ENCODE measurements around the gene PCDHGA1.

Gene PCDHGA1

DNA sequence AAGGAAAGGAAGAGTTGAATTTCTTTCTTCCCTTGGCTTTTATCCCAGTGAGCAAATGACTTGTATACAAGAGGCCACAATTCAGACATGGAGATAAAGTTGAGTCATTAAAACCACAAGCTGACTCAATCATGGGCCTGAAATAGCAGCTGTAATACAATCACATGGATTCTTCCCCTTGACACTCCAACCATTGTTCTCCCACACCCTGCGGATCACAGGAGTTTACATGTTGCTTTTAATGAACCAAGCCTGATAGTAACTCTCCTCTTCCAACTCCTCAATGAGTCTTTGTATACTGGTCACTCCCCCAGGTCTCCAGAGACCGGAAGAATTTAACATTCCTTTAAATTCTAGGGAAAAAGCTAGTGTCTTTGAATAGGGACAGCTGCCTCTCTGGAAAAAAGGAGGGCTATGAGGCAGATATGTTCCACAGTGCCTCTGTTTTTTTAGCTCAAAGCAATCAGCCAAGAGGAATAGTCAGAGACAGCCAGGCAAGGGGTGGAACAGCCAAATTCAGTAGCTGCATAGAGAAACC, 191.0 kb downstream of the PCDHGA1 start:
- peaks cover 39% of the 10 kb centered on the region for H3K4me1 ChIP-seq (ENCODE audit: low read length)
- no peaks in the 10 kb centered on the region for H3K9me3 ChIP-seq (replicated peaks; ENCODE audit: insufficient read depth, low read length)
- H3K36me3 ChIP-seq (replicated peaks; ENCODE audit: insufficient read depth, low read length), result no peaks in the 10 kb centered on the region; the same call in none of the 2 replicates
- no peak overlapping the region for H3K4me2 ChIP-seq (ENCODE audit: low read depth, low read length)
- no peaks in the 10 kb centered on the region for H3K27me3 ChIP-seq (replicated peaks; ENCODE audit: insufficient read depth, low read length)
- TF ChIP-seq, protein P1, sequence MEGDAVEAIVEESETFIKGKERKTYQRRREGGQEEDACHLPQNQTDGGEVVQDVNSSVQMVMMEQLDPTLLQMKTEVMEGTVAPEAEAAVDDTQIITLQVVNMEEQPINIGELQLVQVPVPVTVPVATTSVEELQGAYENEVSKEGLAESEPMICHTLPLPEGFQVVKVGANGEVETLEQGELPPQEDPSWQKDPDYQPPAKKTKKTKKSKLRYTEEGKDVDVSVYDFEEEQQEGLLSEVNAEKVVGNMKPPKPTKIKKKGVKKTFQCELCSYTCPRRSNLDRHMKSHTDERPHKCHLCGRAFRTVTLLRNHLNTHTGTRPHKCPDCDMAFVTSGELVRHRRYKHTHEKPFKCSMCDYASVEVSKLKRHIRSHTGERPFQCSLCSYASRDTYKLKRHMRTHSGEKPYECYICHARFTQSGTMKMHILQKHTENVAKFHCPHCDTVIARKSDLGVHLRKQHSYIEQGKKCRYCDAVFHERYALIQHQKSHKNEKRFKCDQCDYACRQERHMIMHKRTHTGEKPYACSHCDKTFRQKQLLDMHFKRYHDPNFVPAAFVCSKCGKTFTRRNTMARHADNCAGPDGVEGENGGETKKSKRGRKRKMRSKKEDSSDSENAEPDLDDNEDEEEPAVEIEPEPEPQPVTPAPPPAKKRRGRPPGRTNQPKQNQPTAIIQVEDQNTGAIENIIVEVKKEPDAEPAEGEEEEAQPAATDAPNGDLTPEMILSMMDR (IDR thresholded peaks at IDR 0.05; ENCODE audit: low read length), result no peak
- TF ChIP-seq EZH2 (optimal IDR thresholded peaks at IDR 0.05; ENCODE audit: low read depth, low read length) (no peak), EZH2phosphoT487 (IDR thresholded peaks at IDR 0.05; ENCODE audit: low read length) (no peak)
- 0 out of 2 replicates have a peak, but pooled peaks cover 5% of the 10 kb centered on the region for H3K79me2 ChIP-seq (ENCODE audit: low read length)
- no peaks in the 10 kb centered on the region for H3K9me2 ChIP-seq (replicated peaks; ENCODE audit: insufficient read depth, low read length)
- no peaks in the 10 kb centered on the region for H4K20me1 ChIP-seq (ENCODE audit: insufficient read depth, low read length)
- no peak overlapping the region for H3K27ac ChIP-seq (ENCODE audit: low read length)
- no peak overlapping the region for H3K4me3 ChIP-seq (ENCODE audit: low read length)
- DNase-seq, result no peak
- no peak overlapping the region for H3K9ac ChIP-seq (ENCODE audit: low read length)
- peaks cover 16% of the 10 kb centered on the region for H3F3A ChIP-seq (ENCODE audit: insufficient read depth, low read length)
- H2AFZ ChIP-seq (ENCODE audit: low read length), result no peak overlapping the region

DNA sequence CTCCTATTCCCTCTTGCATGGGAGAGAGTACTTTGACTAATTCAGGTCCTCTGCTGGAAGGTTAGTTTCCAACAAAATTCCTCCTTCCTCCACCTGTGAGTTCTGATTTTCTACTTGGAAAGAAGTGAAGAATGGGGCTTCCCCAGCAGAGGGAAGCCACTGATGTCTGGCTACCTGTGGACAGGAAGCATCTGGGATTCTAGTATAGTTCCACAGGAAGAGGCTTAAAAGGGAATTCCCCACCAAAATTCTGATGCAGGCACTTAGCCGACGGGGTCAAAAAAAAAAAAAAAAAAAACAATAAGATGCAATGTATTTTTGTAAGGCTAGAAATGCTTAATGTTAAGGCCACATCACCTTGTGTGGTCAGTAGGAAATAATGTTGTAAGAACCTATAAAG, 192.0 kb downstream of the PCDHGA1 start:
- DNase-seq, result no peak
- H3K4me3 ChIP-seq (ENCODE audit: low read length), result no peak overlapping the region
- H3K4me1 ChIP-seq (ENCODE audit: low read length), result peaks cover 32% of the 10 kb centered on the region
- no peaks in the 10 kb centered on the region; the same call in 1 of the 2 replicates for H3K36me3 ChIP-seq (replicated peaks; ENCODE audit: insufficient read depth, low read length)
- H3K9me2 ChIP-seq (replicated peaks; ENCODE audit: insufficient read depth, low read length), result no peaks in the 10 kb centered on the region
- no peaks in the 10 kb centered on the region for H4K20me1 ChIP-seq (ENCODE audit: insufficient read depth, low read length)
- H3K9ac ChIP-seq (ENCODE audit: low read length), result no peak overlapping the region
- no peaks in the 10 kb centered on the region for H3K9me3 ChIP-seq (replicated peaks; ENCODE audit: insufficient read depth, low read length)
- no peaks in the 10 kb centered on the region for H3K27me3 ChIP-seq (replicated peaks; ENCODE audit: insufficient read depth, low read length)
- peaks cover 12% of the 10 kb centered on the region for H3F3A ChIP-seq (ENCODE audit: insufficient read depth, low read length)
- TF ChIP-seq, protein P1 (IDR thresholded peaks at IDR 0.05; ENCODE audit: low read length), result no peak
- TF ChIP-seq EZH2phosphoT487 (IDR thresholded peaks at IDR 0.05; ENCODE audit: low read length), result no peak
- no peak overlapping the region for H3K27ac ChIP-seq (ENCODE audit: low read length)
- H3K4me2 ChIP-seq (ENCODE audit: low read depth, low read length), result no peak overlapping the region
- no peak overlapping the region for H2AFZ ChIP-seq (ENCODE audit: low read length)
- 0 out of 2 replicates have a peak, but pooled peaks cover 5% of the 10 kb centered on the region for H3K79me2 ChIP-seq (ENCODE audit: low read length)

DNA sequence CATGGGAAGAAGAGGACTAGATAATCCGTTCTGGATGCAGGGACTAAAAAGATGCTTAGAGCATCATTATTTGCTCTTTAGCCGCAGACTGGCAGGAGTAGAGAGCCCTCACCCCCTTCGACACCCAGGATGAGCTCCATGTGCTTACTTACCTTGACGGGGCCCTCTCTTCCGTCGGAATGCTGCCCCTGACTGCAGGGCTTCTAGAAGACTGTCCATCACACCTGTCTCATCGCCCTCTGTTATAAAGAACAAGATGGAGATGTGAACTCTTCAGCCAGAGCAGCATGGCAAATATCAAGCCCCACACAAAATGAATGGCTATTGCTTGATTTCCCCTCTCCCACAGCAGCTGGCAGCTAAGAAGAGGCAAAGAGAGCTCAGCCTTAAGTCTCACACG, 193.7 kb downstream of the PCDHGA1 start:
- Histone ChIP-seq H3K4me3 (ENCODE audit: low read length) (no peak overlapping the region), H3K4me2 (ENCODE audit: low read depth, low read length) (no peak overlapping the region), H2AFZ (ENCODE audit: low read length) (no peak overlapping the region), H3K9me3 (replicated peaks; ENCODE audit: insufficient read depth, low read length) (no peaks in the 10 kb centered on the region), H3F3A (ENCODE audit: insufficient read depth, low read length) (peaks cover 12% of the 10 kb centered on the region), H3K27me3 (replicated peaks; ENCODE audit: insufficient read depth, low read length) (no peaks in the 10 kb centered on the region), H3K36me3 (replicated peaks; ENCODE audit: insufficient read depth, low read length) (no peaks in the 10 kb centered on the region; the same call in none of the 2 replicates), H4K20me1 (ENCODE audit: insufficient read depth, low read length) (no peaks in the 10 kb centered on the region), H3K79me2 (ENCODE audit: low read length) (0 out of 2 replicates have a peak, but pooled peaks cover 5% of the 10 kb centered on the region), H3K9me2 (replicated peaks; ENCODE audit: insufficient read depth, low read length) (no peaks in the 10 kb centered on the region), H3K9ac (ENCODE audit: low read length) (no peak overlapping the region), H3K27ac (ENCODE audit: low read length) (no peak overlapping the region), H3K4me1 (ENCODE audit: low read length) (peaks cover 32% of the 10 kb centered on the region)
- DNase-seq, result no peak
- no peak for TF ChIP-seq EZH2phosphoT487 (IDR thresholded peaks at IDR 0.05; ENCODE audit: low read length)
